Activated CD4-positive, alpha-beta T cell treated with anti-CD3 and anti-CD28 coated beads, Interleukin-2, amount 10 ng/mL, durations not matched to agents 24 days and 14 days (primary cell): Measurements from ENCODE around the gene SNAPIN. TPM values are rescaled to one million over a fixed set of nuclear protein-coding genes. Genes with fewer than 3 reads are reported as not detected.
A peak's percentile ranks its signal among the peaks of the same experiment; 100 is the strongest.
"Not testable (repeated sequence)": the region's sequence is repeated elsewhere in the genome, so short reads cannot be mapped to it uniquely, and the experiment has no call there.

Experiments
- DNase-seq: peaks from one replicate; pipeline ENCODE4 v3.0.0; 2022
- H3K27ac Mint-ChIP-seq: one replicate; pipeline ENCODE4 v1.8.0; 2022; ENCODE audit warnings: mild to moderate bottlenecking, mixed read lengths
- H3K27me3 Mint-ChIP-seq: one replicate; pipeline ENCODE4 v1.8.0; 2022; ENCODE audit warnings: mixed read lengths
- H3K36me3 Mint-ChIP-seq: one replicate; pipeline ENCODE4 v1.8.0; 2022; ENCODE audit warnings: low read depth, mild to moderate bottlenecking, mixed read lengths
- H3K4me1 Mint-ChIP-seq: one replicate; pipeline ENCODE4 v1.8.0; 2021; ENCODE audit warnings: mixed read lengths
- H3K4me3 Mint-ChIP-seq: one replicate; pipeline ENCODE4 v1.8.0; 2022; ENCODE audit warnings: mild to moderate bottlenecking, moderate library complexity, mixed read lengths
- H3K9me3 Mint-ChIP-seq: one replicate; pipeline ENCODE4 v1.8.0; 2021; ENCODE audit warnings: mixed read lengths
- intact Hi-C: fragments of 100-400 bp; cut with micrococcal nuclease; formaldehyde crosslinking; loops from one replicate; pipeline ENCODE4 v1.15.1; 2023
- total RNA-seq: library from RNA; stranded (reverse); gene quantifications from 2 replicates; pipeline ENCODE4 v1.2.3, GENCODE V29; 2022

The SNAPIN gene
- total RNA-seq, 1 donor from 2014 or later, result 28.6 TPM

DNA sequence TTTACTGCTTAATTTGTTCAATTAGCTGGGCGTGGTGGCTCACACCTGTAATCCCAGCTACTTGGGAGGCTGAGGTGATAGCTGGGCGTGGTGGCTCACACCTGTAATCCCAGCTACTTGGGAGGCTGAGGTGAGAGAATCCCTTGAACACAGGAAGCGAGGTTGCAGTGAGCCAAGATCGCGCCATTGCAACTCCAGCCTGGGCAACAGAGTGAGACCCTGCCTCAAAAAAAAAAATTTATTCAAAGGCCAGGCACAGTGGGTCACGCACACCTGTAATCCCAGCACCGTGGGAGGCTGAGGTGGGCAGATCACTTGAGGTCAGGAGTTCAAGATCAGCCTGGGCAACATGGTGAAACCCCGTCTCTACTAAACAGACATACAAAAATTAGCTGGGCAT lies 10.2 kb downstream of the SNAPIN start:
- H3K9me3 Mint-ChIP-seq, H3K27me3 Mint-ChIP-seq, DNase-seq, H3K27ac Mint-ChIP-seq, intact Hi-C loops: not testable (repeated sequence)
- peaks cover 28% of the 10 kb centered on the region for H3K4me1 Mint-ChIP-seq
- peaks cover 66% of the 10 kb centered on the region for H3K36me3 Mint-ChIP-seq
- peak overlapping the region; percentile 56 for H3K4me3 Mint-ChIP-seq

- H3K27ac Mint-ChIP-seq, result no peak overlapping the region
- intact Hi-C loops, result loop anchor here (2.0 kb wide), 4 partner anchors 57 to 317 kb away; partner anchors contain the start of genes RAB13 and S100A5
- H3K36me3 Mint-ChIP-seq, result peaks cover 58% of the 10 kb centered on the region
- H3K9me3 Mint-ChIP-seq, result no peaks in the 10 kb centered on the region
- H3K4me1 Mint-ChIP-seq, result peaks cover 28% of the 10 kb centered on the region
- DNase-seq, result no peak
- H3K27me3 Mint-ChIP-seq, result no peaks in the 10 kb centered on the region
- no peak overlapping the region for H3K4me3 Mint-ChIP-seq
Observed at GRCh38 chr1:153669606-153670005, 11.1 kb downstream of the SNAPIN start.

- no peak for DNase-seq
Observed at GRCh38 chr1:153670257-153670858, 11.9 kb downstream of the SNAPIN start.

GRCh38 chr1:153670859-153671627 lies 12.5 kb downstream of the SNAPIN start, which contains the start of gene ILF2:
TSS of gene ILF2 (minus strand) at chr1:153670993. CDS start at chr1:153670922, 71 bp downstream.
- Mint-ChIP-seq H3K4me1 (peaks cover 26% of the 10 kb centered on the region), H3K9me3 (no peaks in the 10 kb centered on the region), H3K27me3 (no peaks in the 10 kb centered on the region), H3K36me3 (peaks cover 44% of the 10 kb centered on the region), H3K27ac (peak within 1 kb of the TSS; percentile 85), H3K4me3 (no peak within 1 kb of the TSS)
- intact Hi-C loops, result loop anchor here (1.0 to 2.0 kb wide), 8 partner anchors 13 to 316 kb away; partner anchors contain the start of genes CHTOP, RAB13, S100A5 and SNAPIN
- DNase-seq, result peak; percentile 99

More at GRCh38 chr1:153670257-153670858, 11.9 kb downstream of the SNAPIN start:
- Mint-ChIP-seq H3K4me1 (peaks cover 27% of the 10 kb centered on the region), H3K27ac (no peak overlapping the region), H3K9me3 (no peaks in the 10 kb centered on the region), H3K27me3 (no peaks in the 10 kb centered on the region), H3K4me3 (no peak overlapping the region), H3K36me3 (peaks cover 50% of the 10 kb centered on the region)
- intact Hi-C loops, result loop anchor here (2.0 kb wide), 4 partner anchors 56 to 316 kb away; partner anchors contain the start of genes RAB13 and S100A5

- not testable (repeated sequence) for H3K9me3 Mint-ChIP-seq, H3K27me3 Mint-ChIP-seq, H3K4me3 Mint-ChIP-seq
- peaks cover 36% of the 10 kb centered on the region for H3K36me3 Mint-ChIP-seq
- intact Hi-C loops, result loop anchor here (1.0 to 2.0 kb wide), 8 partner anchors 13 to 315 kb away; partner anchors contain the start of genes CHTOP, RAB13, S100A5 and SNAPIN
- peak; percentile 85 for DNase-seq
- H3K4me1 Mint-ChIP-seq, result peaks cover 26% of the 10 kb centered on the region
- H3K27ac Mint-ChIP-seq, result peak overlapping the region; percentile 85
Observed at GRCh38 chr1:153671628-153672353, 13.3 kb downstream of the SNAPIN start.

DNA sequence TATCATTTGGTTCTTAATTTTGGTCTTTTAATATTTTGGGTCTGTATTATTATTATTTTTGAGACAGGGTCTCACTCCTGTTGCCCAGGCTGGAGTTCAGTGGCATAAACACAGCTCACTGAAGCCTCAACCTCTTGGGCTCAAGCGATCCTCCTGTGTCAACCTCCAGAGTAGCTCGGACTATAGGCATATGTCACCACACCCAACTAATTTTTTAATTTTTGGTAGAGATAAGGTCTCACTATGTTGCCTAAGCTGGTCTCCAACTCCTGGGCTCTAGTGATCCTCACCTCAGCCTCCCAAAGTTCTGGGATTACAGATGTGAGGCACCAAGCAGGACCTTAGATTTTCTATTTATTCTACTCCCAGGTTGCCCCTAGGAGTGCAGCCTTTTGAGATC lies 15.0 kb downstream of the SNAPIN start:
- intact Hi-C loops, result no loop called here
- H3K4me1 Mint-ChIP-seq, result peaks cover 25% of the 10 kb centered on the region

GRCh38 chr1:153677718-153678518 lies 19.4 kb downstream of the SNAPIN start:
- Mint-ChIP-seq H3K27me3 (peaks cover 48% of the 10 kb centered on the region), H3K4me1 (peaks cover 24% of the 10 kb centered on the region), H3K4me3 (peak overlapping the region; percentile 85), H3K36me3 (peaks cover 2% of the 10 kb centered on the region), H3K27ac (no peak overlapping the region), H3K9me3 (no peaks in the 10 kb centered on the region)
- intact Hi-C loops, result loop anchor here (1.0 kb wide), 2 partner anchors 71 to 308 kb away; partner anchors contain the start of gene RAB13
- DNase-seq, result peak; percentile 85

More for the DNA sequence above, 15.0 kb downstream of the SNAPIN start:
- H3K4me3 Mint-ChIP-seq, result peak overlapping the region; percentile 57
- DNase-seq, result no peak
- H3K9me3 Mint-ChIP-seq, result no peaks in the 10 kb centered on the region
- peaks cover 17% of the 10 kb centered on the region for H3K27me3 Mint-ChIP-seq
- peaks cover 19% of the 10 kb centered on the region for H3K36me3 Mint-ChIP-seq
- peak overlapping the region; percentile 62 for H3K27ac Mint-ChIP-seq

DNA sequence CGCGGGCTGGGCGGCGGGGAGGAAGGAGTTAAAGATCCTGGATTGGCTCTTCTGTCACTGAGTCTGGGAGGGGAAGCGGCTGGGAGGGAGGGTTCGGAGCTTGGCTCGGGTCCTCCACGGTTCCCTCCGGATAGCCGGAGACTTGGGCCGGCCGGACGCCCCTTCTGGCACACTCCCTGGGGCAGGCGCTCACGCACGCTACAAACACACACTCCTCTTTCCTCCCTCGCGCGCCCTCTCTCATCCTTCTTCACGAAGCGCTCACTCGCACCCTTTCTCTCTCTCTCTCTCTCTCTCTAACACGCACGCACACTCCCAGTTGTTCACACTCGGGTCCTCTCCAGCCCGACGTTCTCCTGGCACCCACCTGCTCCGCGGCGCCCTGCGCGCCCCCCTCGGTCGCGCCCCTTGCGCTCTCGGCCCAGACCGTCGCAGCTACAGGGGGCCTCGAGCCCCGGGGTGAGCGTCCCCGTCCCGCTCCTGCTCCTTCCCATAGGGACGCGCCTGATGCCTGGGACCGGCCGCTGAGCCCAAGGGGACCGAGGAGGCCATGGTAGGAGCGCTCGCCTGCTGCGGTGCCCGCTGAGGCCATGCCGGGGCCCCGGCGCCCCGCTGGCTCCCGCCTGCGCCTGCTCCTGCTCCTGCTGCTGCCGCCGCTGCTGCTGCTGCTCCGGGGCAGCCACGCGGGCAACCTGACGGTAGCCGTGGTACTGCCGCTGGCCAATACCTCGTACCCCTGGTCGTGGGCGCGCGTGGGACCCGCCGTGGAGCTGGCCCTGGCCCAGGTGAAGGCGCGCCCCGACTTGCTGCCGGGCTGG lies 20.2 kb downstream of the SNAPIN start, which contains the start of gene NPR1:
TSS of gene NPR1 (plus strand) at position 170 of the 818 bp plus-strand sequence. CDS start at position 591, 421 bp downstream.
- Mint-ChIP-seq H3K27me3 (peaks cover 51% of the 10 kb centered on the region), H3K9me3 (no peaks in the 10 kb centered on the region), H3K4me1 (peaks cover 22% of the 10 kb centered on the region), H3K36me3 (peaks cover 2% of the 10 kb centered on the region), H3K4me3 (peak within 1 kb of the TSS; percentile 85), H3K27ac (no peak within 1 kb of the TSS)
- peak; percentile 78 for DNase-seq
- intact Hi-C loops, result no loop called here

DNA sequence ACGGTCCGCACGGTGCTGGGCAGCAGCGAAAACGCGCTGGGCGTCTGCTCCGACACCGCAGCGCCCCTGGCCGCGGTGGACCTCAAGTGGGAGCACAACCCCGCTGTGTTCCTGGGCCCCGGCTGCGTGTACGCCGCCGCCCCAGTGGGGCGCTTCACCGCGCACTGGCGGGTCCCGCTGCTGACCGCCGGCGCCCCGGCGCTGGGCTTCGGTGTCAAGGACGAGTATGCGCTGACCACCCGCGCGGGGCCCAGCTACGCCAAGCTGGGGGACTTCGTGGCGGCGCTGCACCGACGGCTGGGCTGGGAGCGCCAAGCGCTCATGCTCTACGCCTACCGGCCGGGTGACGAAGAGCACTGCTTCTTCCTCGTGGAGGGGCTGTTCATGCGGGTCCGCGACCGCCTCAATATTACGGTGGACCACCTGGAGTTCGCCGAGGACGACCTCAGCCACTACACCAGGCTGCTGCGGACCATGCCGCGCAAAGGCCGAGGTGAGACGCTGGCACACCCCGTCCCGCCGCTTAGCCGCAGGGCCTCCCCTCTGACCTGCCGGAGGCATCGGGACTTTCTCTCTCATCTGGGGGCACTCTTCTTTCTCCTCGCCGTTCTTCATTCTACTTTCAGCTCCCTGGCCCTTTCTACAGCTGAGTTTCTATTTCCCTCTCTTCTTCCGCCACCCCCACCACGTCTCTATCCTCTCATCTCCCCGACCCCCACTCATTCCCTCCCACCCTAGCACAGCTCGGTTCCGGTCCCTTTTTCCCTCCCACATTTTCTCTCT lies 21.0 kb downstream of the SNAPIN start:
- peaks cover 54% of the 10 kb centered on the region for H3K27me3 Mint-ChIP-seq
- no peaks in the 10 kb centered on the region for H3K9me3 Mint-ChIP-seq
- intact Hi-C loops, result no loop called here

GRCh38 chr1:153680120-153680403 lies 21.6 kb downstream of the SNAPIN start:
- intact Hi-C loops, result no loop called here
- Mint-ChIP-seq H3K4me1 (peaks cover 22% of the 10 kb centered on the region), H3K4me3 (peak overlapping the region; percentile 85), H3K36me3 (peaks cover 2% of the 10 kb centered on the region), H3K9me3 (no peaks in the 10 kb centered on the region), H3K27me3 (peaks cover 54% of the 10 kb centered on the region), H3K27ac (no peak overlapping the region)
- no peak for DNase-seq

More for the DNA sequence above, 21.0 kb downstream of the SNAPIN start:
- H3K36me3 Mint-ChIP-seq, result peaks cover 2% of the 10 kb centered on the region
- H3K27ac Mint-ChIP-seq, result no peak overlapping the region
- peak overlapping the region; percentile 85 for H3K4me3 Mint-ChIP-seq
- peak; percentile 73 for DNase-seq
- H3K4me1 Mint-ChIP-seq, result peaks cover 22% of the 10 kb centered on the region

DNA sequence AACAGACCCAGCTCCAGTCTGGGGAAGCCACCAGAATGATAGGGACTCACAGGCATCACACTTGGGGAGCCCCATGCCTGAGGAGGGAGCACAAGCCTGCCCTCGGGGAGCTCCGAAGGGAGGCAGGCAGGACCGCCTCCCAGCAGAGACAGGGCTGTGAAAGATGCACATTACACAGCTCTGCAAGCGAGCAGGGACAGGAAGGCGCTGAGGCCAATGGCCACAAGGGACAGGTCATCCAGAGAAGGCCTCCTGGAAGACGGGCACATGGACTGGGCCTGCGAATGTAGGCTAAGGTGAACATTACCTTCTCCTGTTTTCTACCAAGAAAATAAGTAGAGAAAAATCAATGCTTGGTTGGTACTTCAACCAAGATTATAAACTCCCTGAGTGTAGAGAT lies 24.2 kb downstream of the SNAPIN start:
- H3K4me1 Mint-ChIP-seq, result peaks cover 17% of the 10 kb centered on the region
- H3K36me3 Mint-ChIP-seq, result peaks cover 2% of the 10 kb centered on the region
- H3K27ac Mint-ChIP-seq, result no peak overlapping the region
- no peak overlapping the region for H3K4me3 Mint-ChIP-seq
- H3K9me3 Mint-ChIP-seq, result no peaks in the 10 kb centered on the region
- intact Hi-C loops, result no loop called here
- H3K27me3 Mint-ChIP-seq, result peaks cover 52% of the 10 kb centered on the region
- no peak for DNase-seq

GRCh38 chr1:153683854-153684253 lies 25.4 kb downstream of the SNAPIN start:
- no peak for DNase-seq
- H3K27ac Mint-ChIP-seq, result no peak overlapping the region
- H3K9me3 Mint-ChIP-seq, result no peaks in the 10 kb centered on the region
- H3K4me3 Mint-ChIP-seq, result no peak overlapping the region
- intact Hi-C loops, result no loop called here
- H3K36me3 Mint-ChIP-seq, result peaks cover 2% of the 10 kb centered on the region
- peaks cover 42% of the 10 kb centered on the region for H3K27me3 Mint-ChIP-seq
- H3K4me1 Mint-ChIP-seq, result peaks cover 8% of the 10 kb centered on the region
